ENCODE results near the gene CCDC27. TPM values are rescaled to one million over a fixed set of nuclear protein-coding genes. Genes with fewer than 3 reads are reported as not detected.

CCDC27 gene
- total RNA-seq, 1 experiment from 2014 or later, result not detected

GRCh38 chr1:3745590-3746381, 6.5 kb upstream of the CCDC27 start:
- no peak overlapping the region for H3K27ac ChIP-seq (ENCODE audit: low read length)
- H3K4me1 ChIP-seq (ENCODE audit: insufficient read depth, low read length), result peaks cover 31% of the 10 kb centered on the region
- no peaks in the 10 kb centered on the region for H3F3A ChIP-seq (ENCODE audit: low read length, unreplicated experiment)
- peaks cover 22% of the 10 kb centered on the region; the same call in 1 of the 2 replicates for H4K20me1 ChIP-seq (ENCODE audit: low read length)
- TSS peak; percentile 36 for BruUV-seq (replicated peaks)
- H3K9me3 ChIP-seq (ENCODE audit: low read length), result no peaks in the 10 kb centered on the region
- no peaks in the 10 kb centered on the region for H3K9me2 ChIP-seq (replicated peaks; ENCODE audit: low read length)
- H3K4me3 ChIP-seq (ENCODE audit: low read length), result peak overlapping the region; percentile 87
- DNase-seq, result no peak
- ChIA-PET POLR2A (ENCODE audit: unreplicated experiment) (no interaction called here), CTCF (no interaction called here)
- peaks cover 41% of the 10 kb centered on the region for H3K79me2 ChIP-seq (ENCODE audit: low read length)
- H3K4me2 ChIP-seq (ENCODE audit: low read length), result peak overlapping the region; percentile 96
- no peak overlapping the region; the same call in 1 of the 2 replicates for H3K9ac ChIP-seq (ENCODE audit: low read length)
- peak overlapping the region; percentile 76 for H2AFZ ChIP-seq (ENCODE audit: low read length)
- TF ChIP-seq, protein P1, sequence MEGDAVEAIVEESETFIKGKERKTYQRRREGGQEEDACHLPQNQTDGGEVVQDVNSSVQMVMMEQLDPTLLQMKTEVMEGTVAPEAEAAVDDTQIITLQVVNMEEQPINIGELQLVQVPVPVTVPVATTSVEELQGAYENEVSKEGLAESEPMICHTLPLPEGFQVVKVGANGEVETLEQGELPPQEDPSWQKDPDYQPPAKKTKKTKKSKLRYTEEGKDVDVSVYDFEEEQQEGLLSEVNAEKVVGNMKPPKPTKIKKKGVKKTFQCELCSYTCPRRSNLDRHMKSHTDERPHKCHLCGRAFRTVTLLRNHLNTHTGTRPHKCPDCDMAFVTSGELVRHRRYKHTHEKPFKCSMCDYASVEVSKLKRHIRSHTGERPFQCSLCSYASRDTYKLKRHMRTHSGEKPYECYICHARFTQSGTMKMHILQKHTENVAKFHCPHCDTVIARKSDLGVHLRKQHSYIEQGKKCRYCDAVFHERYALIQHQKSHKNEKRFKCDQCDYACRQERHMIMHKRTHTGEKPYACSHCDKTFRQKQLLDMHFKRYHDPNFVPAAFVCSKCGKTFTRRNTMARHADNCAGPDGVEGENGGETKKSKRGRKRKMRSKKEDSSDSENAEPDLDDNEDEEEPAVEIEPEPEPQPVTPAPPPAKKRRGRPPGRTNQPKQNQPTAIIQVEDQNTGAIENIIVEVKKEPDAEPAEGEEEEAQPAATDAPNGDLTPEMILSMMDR (conservative IDR thresholded peaks at IDR 0.05; ENCODE audit: low read depth, low read length), result no peak
- TF ChIP-seq EZH2phosphoT487 (IDR thresholded peaks at IDR 0.05; ENCODE audit: borderline replicate concordance, low read length) (no peak), EZH2 (IDR thresholded peaks at IDR 0.05; ENCODE audit: low read length, unreplicated experiment) (no peak)
- peak; percentile 11 for ATAC-seq
- intact Hi-C loops (cut with micrococcal nuclease), result loop anchor here (2.0 kb wide), 1 partner anchor 51 kb away; the partner anchor contains the start of gene LRRC47
- peaks cover 14% of the 10 kb centered on the region; the same call in 1 of the 2 replicates for H3K36me3 ChIP-seq (ENCODE audit: low read depth, low read length)
- peaks cover 11% of the 10 kb centered on the region for H3K27me3 ChIP-seq (ENCODE audit: low read length)

GRCh38 chr1:3746389-3746829, 5.8 kb upstream of the CCDC27 start:
- peaks cover 17% of the 10 kb centered on the region for H3K27me3 ChIP-seq (ENCODE audit: low read length)
- peak overlapping the region; percentile 96 for H3K4me2 ChIP-seq (ENCODE audit: low read length)
- peak; percentile 26 for DNase-seq
- no peaks in the 10 kb centered on the region for H3F3A ChIP-seq (ENCODE audit: low read length, unreplicated experiment)
- TF ChIP-seq, protein P1 (conservative IDR thresholded peaks at IDR 0.05; ENCODE audit: low read depth, low read length), result no peak
- no peak for TF ChIP-seq EZH2phosphoT487 (IDR thresholded peaks at IDR 0.05; ENCODE audit: borderline replicate concordance, low read length)
- TF ChIP-seq EZH2 (IDR thresholded peaks at IDR 0.05; ENCODE audit: low read length, unreplicated experiment), result no peak
- H4K20me1 ChIP-seq (ENCODE audit: low read length), result peaks cover 22% of the 10 kb centered on the region; the same call in 1 of the 2 replicates
- ChIA-PET POLR2A (ENCODE audit: unreplicated experiment) (no interaction called here), CTCF (no interaction called here)
- H3K9ac ChIP-seq (ENCODE audit: low read length), result peak overlapping the region; percentile 80
- H2AFZ ChIP-seq (ENCODE audit: low read length), result peak overlapping the region; percentile 76
- H3K79me2 ChIP-seq (ENCODE audit: low read length), result peaks cover 41% of the 10 kb centered on the region
- H3K4me1 ChIP-seq (ENCODE audit: insufficient read depth, low read length), result peaks cover 31% of the 10 kb centered on the region
- H3K9me2 ChIP-seq (replicated peaks; ENCODE audit: low read length), result no peaks in the 10 kb centered on the region
- H3K36me3 ChIP-seq (ENCODE audit: low read depth, low read length), result peaks cover 14% of the 10 kb centered on the region; the same call in 1 of the 2 replicates
- H3K4me3 ChIP-seq (ENCODE audit: low read length), result peak overlapping the region; percentile 87
- BruUV-seq (replicated peaks), result no TSS peak
- H3K9me3 ChIP-seq (ENCODE audit: low read length), result no peaks in the 10 kb centered on the region
- H3K27ac ChIP-seq (ENCODE audit: low read length), result no peak overlapping the region
- intact Hi-C loops (cut with micrococcal nuclease), result loop anchor here (2.0 kb wide), 1 partner anchor 50 kb away; the partner anchor contains the start of gene LRRC47
- peak; percentile 12 for ATAC-seq
